KMS-11 (cell line): ENCODE data around the gene C11orf68.

ENCODE experiments used
- H2AFZ ChIP-seq: fragments of 200-600 bp; sonication (generic); 2 replicates; pipeline ENCODE4 v1.6.1; 2016; ENCODE audit warnings: antibody characterized with exemption, mixed run types, low read depth
- H3K27ac ChIP-seq: fragments of 200-600 bp; sonication (generic); 2 replicates; pipeline ENCODE4 v1.6.1; 2016; ENCODE audit warnings: mild to moderate bottlenecking, mixed run types
- H3K27me3 ChIP-seq: fragments of 200-600 bp; sonication (generic); 2 replicates; pipeline ENCODE4 v1.6.1; 2017; ENCODE audit warnings: mild to moderate bottlenecking, low read depth, mixed run types, moderate library complexity; ENCODE audit not compliant: insufficient read depth
- H3K36me3 ChIP-seq: fragments of 200-600 bp; sonication (generic); 2 replicates; pipeline ENCODE4 v1.6.1; 2017; ENCODE audit warnings: mild to moderate bottlenecking, mixed run types; ENCODE audit not compliant: insufficient read depth
- H3K4me1 ChIP-seq: fragments of 200-600 bp; sonication (generic); 2 replicates; pipeline ENCODE4 v1.6.1; 2016; ENCODE audit warnings: mild to moderate bottlenecking, low read depth, mixed run types; ENCODE audit not compliant: poor library complexity, severe bottlenecking
- H3K4me2 ChIP-seq: fragments of 200-600 bp; sonication (generic); 2 replicates; pipeline ENCODE4 v1.7.0; 2016; ENCODE audit warnings: mild to moderate bottlenecking, mixed run types
- H3K4me3 ChIP-seq: fragments of 200-600 bp; sonication (generic); IDR thresholded peaks from 2 replicates; pipeline ENCODE4 v1.6.1; 2017; ENCODE audit warnings: low read depth, low read length, mixed read lengths; ENCODE audit not compliant: insufficient read depth
- H3K79me2 ChIP-seq: fragments of 200-600 bp; sonication (generic); 2 replicates; pipeline ENCODE4 v1.6.1; 2016; ENCODE audit warnings: low read depth, mixed run types; ENCODE audit not compliant: insufficient read depth
- H3K9ac ChIP-seq: fragments of 200-600 bp; sonication (generic); 2 replicates; pipeline ENCODE4 v1.6.1; 2016; ENCODE audit warnings: mild to moderate bottlenecking, mixed run types
- H4K20me1 ChIP-seq: fragments of 200-600 bp; sonication (generic); 2 replicates; pipeline ENCODE4 v1.6.1; 2016; ENCODE audit warnings: mild to moderate bottlenecking, mixed run types; ENCODE audit not compliant: insufficient read depth
- CTCF ChIP-seq: fragments of 200-600 bp; sonication (generic); conservative IDR thresholded peaks from 2 replicates; pipeline ENCODE4 v1.6.1; 2017; ENCODE audit warnings: low read depth, mild to moderate bottlenecking, antibody characterized with exemption, low read length, moderate library complexity, mixed read lengths

Gene C11orf68

GRCh38 chr11:65869643-65870306 is 49.1 kb downstream of the C11orf68 start:
- H3K27me3 ChIP-seq = no peaks in the 10 kb centered on the region
- H3K9ac ChIP-seq = no peak overlapping the region
- H3K4me3 ChIP-seq = no peak overlapping the region
- no peaks in the 10 kb centered on the region for H4K20me1 ChIP-seq
- no peaks in the 10 kb centered on the region for H3K36me3 ChIP-seq
- no peak overlapping the region for H3K4me2 ChIP-seq
- no peaks in the 10 kb centered on the region for H3K79me2 ChIP-seq
- TF ChIP-seq CTCF = no peak
- H2AFZ ChIP-seq = no peak overlapping the region
- no peak overlapping the region for H3K27ac ChIP-seq
- peaks cover 13% of the 10 kb centered on the region for H3K4me1 ChIP-seq

- Histone ChIP-seq H3K4me2 (no peak overlapping the region), H3K9ac (no peak overlapping the region), H2AFZ (no peak overlapping the region), H3K79me2 (no peaks in the 10 kb centered on the region), H4K20me1 (no peaks in the 10 kb centered on the region), H3K36me3 (no peaks in the 10 kb centered on the region), H3K27me3 (no peaks in the 10 kb centered on the region), H3K27ac (no peak overlapping the region), H3K4me1 (peaks cover 8% of the 10 kb centered on the region), H3K4me3 (no peak overlapping the region)
- TF ChIP-seq CTCF = no peak
Measured at GRCh38 chr11:65868907-65869306, 50.0 kb downstream of the C11orf68 start.

GRCh38 chr11:65868076-65868667 is 50.7 kb downstream of the C11orf68 start:
- Histone ChIP-seq H3K4me1 (peaks cover 4% of the 10 kb centered on the region), H3K4me2 (no peak overlapping the region), H3K4me3 (no peak overlapping the region), H3K27ac (no peak overlapping the region), H3K9ac (no peak overlapping the region), H3K79me2 (no peaks in the 10 kb centered on the region), H3K36me3 (no peaks in the 10 kb centered on the region), H4K20me1 (no peaks in the 10 kb centered on the region), H3K27me3 (no peaks in the 10 kb centered on the region), H2AFZ (no peak overlapping the region)
- TF ChIP-seq CTCF = no peak

GRCh38 chr11:65867284-65868071 is 51.4 kb downstream of the C11orf68 start:
- Histone ChIP-seq H4K20me1 (no peaks in the 10 kb centered on the region), H3K9ac (no peak overlapping the region), H3K4me1 (peaks cover 4% of the 10 kb centered on the region), H3K4me3 (no peak overlapping the region), H3K27me3 (no peaks in the 10 kb centered on the region), H3K27ac (no peak overlapping the region), H2AFZ (no peak overlapping the region), H3K4me2 (no peak overlapping the region), H3K79me2 (peaks cover 4% of the 10 kb centered on the region), H3K36me3 (no peaks in the 10 kb centered on the region)
- TF ChIP-seq CTCF = no peak
